NCI-H1930 (cell line): ENCODE data around the gene PIK3R6.

Experiments
- DNase-seq, 2 experiments: peaks; one replicate each; lab custom pipeline; 2025; lab: John Stamatoyannopoulos, UW

The PIK3R6 gene

GRCh38 chr17:8893621-8894201 lies 26.2 kb upstream of the PIK3R6 start:
- no peak for DNase-seq

- no peak for DNase-seq
These were observed 25.6 kb upstream of the PIK3R6 start for GRCh38 chr17:8893059-8893458.

- no peak for DNase-seq
These were observed 24.8 kb upstream of the PIK3R6 start for GRCh38 chr17:8892338-8892690.

GRCh38 chr17:8890671-8891070 lies 23.2 kb upstream of the PIK3R6 start:
- DNase-seq = no peak

- no peak for DNase-seq
These were observed 22.2 kb upstream of the PIK3R6 start for GRCh38 chr17:8889458-8890210.

- DNase-seq = no peak
These were observed 21.3 kb upstream of the PIK3R6 start for GRCh38 chr17:8888704-8889302.

- DNase-seq = no peak
These were observed 20.6 kb upstream of the PIK3R6 start for GRCh38 chr17:8887834-8888703.

- no peak for DNase-seq
These were observed 19.8 kb upstream of the PIK3R6 start for GRCh38 chr17:8887301-8887700.

- DNase-seq = no peak
These were observed 18.7 kb upstream of the PIK3R6 start for GRCh38 chr17:8885967-8886684.

- DNase-seq = peak in 1 of 2 experiments; percentile 19
These were observed 17.9 kb upstream of the PIK3R6 start for GRCh38 chr17:8885163-8885966.

GRCh38 chr17:8884336-8884990 lies 17.0 kb upstream of the PIK3R6 start:
- DNase-seq = no peak

- DNase-seq = no peak
These were observed 15.9 kb upstream of the PIK3R6 start for GRCh38 chr17:8883353-8883752.

GRCh38 chr17:8881606-8882005 lies 14.1 kb upstream of the PIK3R6 start:
- no peak for DNase-seq

GRCh38 chr17:8880466-8880865 lies 13.0 kb upstream of the PIK3R6 start:
- DNase-seq = no peak

GRCh38 chr17:8879410-8879809 lies 11.9 kb upstream of the PIK3R6 start:
- DNase-seq = no peak

GRCh38 chr17:8877984-8878383 lies 10.5 kb upstream of the PIK3R6 start:
- DNase-seq = no peak

- DNase-seq = no peak
These were observed 8.5 kb upstream of the PIK3R6 start for GRCh38 chr17:8875957-8876356.

- DNase-seq = no peak
These were observed 8.0 kb upstream of the PIK3R6 start for GRCh38 chr17:8875436-8875835.

- DNase-seq = no peak
These were observed 6.6 kb upstream of the PIK3R6 start for GRCh38 chr17:8873801-8874715.
